Activated T-helper 2 cell treated with anti-CD3 and anti-CD28 coated beads, Interferon-gamma antibody, Interleukin-2, Interleukin-4, amounts not matched to agents 10 μg/mL and 5 μg/mL and 100 μg/mL, durations not matched to agents 14 hours and 24 hours and 36 hours (primary cell): ENCODE measurements around the gene LRP1. TPM values are rescaled to one million over a fixed set of nuclear protein-coding genes. Genes with fewer than 3 reads are reported as not detected.
A peak's percentile ranks its signal among the peaks of the same experiment; 100 is the strongest.

Source experiments
- DNase-seq: peaks from one replicate; pipeline ENCODE4 v3.0.0; 2021; ENCODE audit warnings: low spot score
- H3K27ac Mint-ChIP-seq: one replicate; pipeline ENCODE4 v1.8.0; 2021; ENCODE audit warnings: mixed read lengths
- H3K27me3 Mint-ChIP-seq: one replicate; pipeline ENCODE4 v1.8.0; 2021; ENCODE audit warnings: low read depth, mixed read lengths
- H3K36me3 Mint-ChIP-seq: one replicate; pipeline ENCODE4 v1.8.0; 2021; ENCODE audit warnings: low read depth, mixed read lengths
- H3K4me1 Mint-ChIP-seq: one replicate; pipeline ENCODE4 v1.8.0; 2021; ENCODE audit warnings: low read depth, mixed read lengths
- H3K4me3 Mint-ChIP-seq: one replicate; pipeline ENCODE4 v1.8.0; 2021; ENCODE audit warnings: low read depth, mild to moderate bottlenecking, moderate library complexity, mixed read lengths
- H3K9me3 Mint-ChIP-seq: one replicate; pipeline ENCODE4 v1.8.0; 2021; ENCODE audit warnings: mixed read lengths
- intact Hi-C: fragments of 100-400 bp; cut with micrococcal nuclease; formaldehyde crosslinking; loops from one replicate; pipeline ENCODE4 v1.15.1; 2023
- total RNA-seq: library from RNA; stranded (reverse); gene quantifications from 2 replicates; pipeline ENCODE4 v1.2.3, GENCODE V29; 2022

Gene LRP1
- total RNA-seq, 1 donor from 2014 or later, result 2.1 TPM

DNA sequence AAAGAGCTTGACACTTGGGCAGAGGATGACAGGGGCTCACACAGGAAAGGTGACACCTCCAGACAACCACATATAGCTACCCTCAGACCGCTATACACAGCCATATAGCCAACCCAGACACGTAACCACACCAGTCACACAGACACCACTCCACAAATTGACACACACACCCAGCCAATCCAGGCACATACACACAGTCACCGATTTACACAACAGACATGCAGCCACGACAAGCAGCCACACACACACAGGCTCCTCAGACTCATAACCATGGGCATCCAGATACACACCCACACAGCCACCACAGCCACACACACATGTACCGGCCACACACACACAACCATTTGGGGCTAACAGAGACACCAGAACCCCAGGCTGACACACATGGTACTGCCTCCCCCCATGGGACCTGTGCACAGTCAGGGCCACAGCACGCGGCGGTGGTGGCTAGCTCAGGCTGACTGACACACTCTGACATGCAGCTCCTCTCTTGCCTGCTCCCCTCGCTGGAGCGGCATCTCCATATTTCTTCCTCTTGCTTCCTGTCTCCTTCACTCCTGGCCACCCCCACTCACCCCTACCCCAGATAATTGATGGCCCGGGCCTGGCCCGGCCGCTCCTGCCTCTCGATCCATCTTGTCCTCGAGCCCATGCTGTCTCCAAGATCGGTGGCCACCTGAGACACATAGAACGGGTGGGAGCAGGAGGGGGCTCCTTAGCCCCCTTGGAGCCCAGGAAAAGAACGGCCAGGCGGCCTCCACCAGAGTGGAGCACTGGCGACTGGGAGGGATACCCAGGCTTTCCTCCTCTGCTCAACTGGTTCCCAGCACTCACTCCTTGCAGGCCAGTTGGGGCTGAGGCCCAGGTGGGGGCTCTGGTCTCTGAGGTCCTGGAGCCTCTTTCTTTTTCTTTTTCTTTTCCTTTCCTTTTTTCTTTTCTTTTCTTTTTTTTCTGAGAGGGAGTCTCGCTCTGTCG, 95.2 kb downstream of the LRP1 start:
- Mint-ChIP-seq H3K9me3 (no peaks in the 10 kb centered on the region), H3K4me1 (peaks cover 46% of the 10 kb centered on the region), H3K27me3 (peaks cover 65% of the 10 kb centered on the region), H3K27ac (no peak overlapping the region), H3K4me3 (no peak overlapping the region), H3K36me3 (no peaks in the 10 kb centered on the region)
- DNase-seq, result no peak
- intact Hi-C loops, result loop anchor here (2.0 kb wide), 1 partner anchor 15 kb away; no protein-coding TSS in a partner anchor

DNA sequence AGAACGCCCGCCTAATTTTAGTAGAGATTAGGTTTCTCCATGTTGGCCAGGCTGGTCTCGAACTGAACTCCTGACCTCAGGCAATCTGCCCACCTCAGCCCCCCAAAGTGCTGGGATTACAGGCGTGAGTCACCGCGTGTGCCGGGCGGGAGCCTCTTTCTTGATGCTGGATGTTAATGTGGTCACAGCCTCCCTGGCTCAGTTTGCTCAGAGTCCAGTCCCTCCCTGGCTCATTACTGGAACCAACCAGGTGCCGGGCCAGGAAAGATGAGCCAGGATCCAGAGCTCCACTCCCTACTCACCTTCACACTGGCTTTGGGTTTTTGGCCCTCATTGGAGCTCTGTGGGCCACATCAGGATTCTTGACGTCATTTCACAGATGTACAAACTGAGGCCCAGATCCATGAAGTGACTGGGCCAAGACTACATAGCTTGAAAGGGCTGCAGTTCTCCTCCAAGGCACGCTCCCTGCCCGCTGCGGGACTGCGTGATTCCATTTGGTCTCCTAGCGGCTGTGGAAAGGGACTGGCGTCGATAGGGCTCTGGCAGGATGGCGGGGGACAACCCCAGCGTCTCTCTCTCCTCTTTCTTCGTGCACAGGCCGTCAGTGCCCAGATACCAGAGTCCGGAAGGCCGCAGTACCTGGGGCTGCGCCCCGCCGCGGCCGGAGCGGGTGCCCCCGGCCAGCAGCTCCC, 96.1 kb downstream of the LRP1 start:
- Mint-ChIP-seq H3K36me3 (no peaks in the 10 kb centered on the region), H3K4me1 (peaks cover 54% of the 10 kb centered on the region), H3K27me3 (peaks cover 56% of the 10 kb centered on the region), H3K4me3 (no peak overlapping the region), H3K9me3 (no peaks in the 10 kb centered on the region), H3K27ac (no peak overlapping the region)
- DNase-seq, result no peak
- intact Hi-C loops, result loop anchor here (2.0 kb wide), 1 partner anchor 14 kb away; no protein-coding TSS in a partner anchor

DNA sequence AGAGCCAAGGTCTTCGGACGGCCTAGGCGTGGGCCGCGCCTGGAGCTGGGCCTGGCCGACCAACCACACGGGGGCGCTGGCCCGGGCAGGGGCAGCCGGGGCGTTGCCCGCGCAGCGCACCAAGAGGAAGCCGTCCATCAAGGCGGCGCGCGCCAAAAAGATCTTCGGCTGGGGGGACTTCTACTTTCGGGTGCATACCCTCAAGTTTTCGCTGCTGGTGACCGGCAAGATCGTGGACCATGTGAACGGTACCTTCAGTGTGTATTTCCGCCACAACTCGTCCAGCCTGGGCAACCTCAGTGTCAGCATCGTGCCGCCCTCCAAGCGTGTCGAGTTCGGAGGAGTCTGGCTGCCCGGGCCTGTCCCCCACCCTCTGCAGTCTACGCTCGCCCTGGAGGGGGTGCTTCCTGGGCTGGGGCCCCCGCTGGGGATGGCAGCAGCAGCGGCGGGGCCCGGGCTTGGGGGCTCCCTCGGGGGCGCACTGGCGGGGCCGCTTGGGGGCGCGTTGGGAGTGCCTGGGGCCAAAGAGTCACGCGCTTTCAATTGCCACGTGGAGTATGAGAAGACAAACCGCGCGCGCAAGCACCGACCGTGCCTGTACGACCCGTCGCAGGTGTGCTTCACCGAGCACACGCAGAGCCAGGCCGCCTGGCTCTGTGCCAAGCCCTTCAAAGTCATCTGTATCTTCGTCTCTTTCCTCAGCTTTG, 96.8 kb downstream of the LRP1 start:
- Mint-ChIP-seq H3K27ac (no peak overlapping the region), H3K27me3 (peaks cover 50% of the 10 kb centered on the region), H3K4me1 (peaks cover 54% of the 10 kb centered on the region), H3K36me3 (peaks cover 6% of the 10 kb centered on the region), H3K4me3 (peak overlapping the region; percentile 41), H3K9me3 (no peaks in the 10 kb centered on the region)
- peak; percentile 51 for DNase-seq
- intact Hi-C loops, result loop anchor here (1.0 to 5.0 kb wide), 4 partner anchors 8 to 407 kb away; partner anchors contain the start of genes B4GALNT1 and NAB2

DNA sequence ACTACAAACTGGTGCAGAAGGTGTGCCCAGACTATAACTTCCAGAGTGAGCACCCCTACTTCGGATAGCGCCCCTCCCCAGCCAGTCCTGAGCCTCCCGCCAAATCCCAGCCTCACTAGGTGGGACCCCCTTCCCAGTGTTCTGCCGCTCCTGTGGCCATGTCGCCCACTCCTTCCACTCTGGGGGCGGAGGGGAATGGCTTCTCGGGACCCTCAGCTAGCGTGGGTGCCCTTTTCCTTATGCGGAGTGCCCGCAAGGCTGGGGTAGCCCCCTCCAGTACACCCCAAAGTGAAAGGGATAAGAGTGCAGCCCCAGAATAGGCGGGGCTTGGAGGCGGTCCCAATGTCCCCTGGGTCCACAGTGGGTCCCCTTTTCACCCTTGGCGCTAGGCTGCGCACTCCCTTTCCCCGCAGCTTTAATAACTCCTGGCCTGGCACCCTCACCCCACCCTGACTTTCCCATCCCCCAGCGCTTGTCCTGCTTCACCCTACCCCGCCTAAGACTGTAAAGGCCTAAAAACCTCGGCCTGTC, 97.5 kb downstream of the LRP1 start:
- intact Hi-C loops, result loop anchor here (1.0 to 5.0 kb wide), 4 partner anchors 8 to 407 kb away; partner anchors contain the start of genes B4GALNT1 and NAB2
- Mint-ChIP-seq H3K27ac (no peak overlapping the region), H3K4me1 (peaks cover 57% of the 10 kb centered on the region), H3K4me3 (peak overlapping the region; percentile 17), H3K36me3 (peaks cover 12% of the 10 kb centered on the region), H3K9me3 (no peaks in the 10 kb centered on the region), H3K27me3 (peaks cover 47% of the 10 kb centered on the region)
- no peak for DNase-seq

DNA sequence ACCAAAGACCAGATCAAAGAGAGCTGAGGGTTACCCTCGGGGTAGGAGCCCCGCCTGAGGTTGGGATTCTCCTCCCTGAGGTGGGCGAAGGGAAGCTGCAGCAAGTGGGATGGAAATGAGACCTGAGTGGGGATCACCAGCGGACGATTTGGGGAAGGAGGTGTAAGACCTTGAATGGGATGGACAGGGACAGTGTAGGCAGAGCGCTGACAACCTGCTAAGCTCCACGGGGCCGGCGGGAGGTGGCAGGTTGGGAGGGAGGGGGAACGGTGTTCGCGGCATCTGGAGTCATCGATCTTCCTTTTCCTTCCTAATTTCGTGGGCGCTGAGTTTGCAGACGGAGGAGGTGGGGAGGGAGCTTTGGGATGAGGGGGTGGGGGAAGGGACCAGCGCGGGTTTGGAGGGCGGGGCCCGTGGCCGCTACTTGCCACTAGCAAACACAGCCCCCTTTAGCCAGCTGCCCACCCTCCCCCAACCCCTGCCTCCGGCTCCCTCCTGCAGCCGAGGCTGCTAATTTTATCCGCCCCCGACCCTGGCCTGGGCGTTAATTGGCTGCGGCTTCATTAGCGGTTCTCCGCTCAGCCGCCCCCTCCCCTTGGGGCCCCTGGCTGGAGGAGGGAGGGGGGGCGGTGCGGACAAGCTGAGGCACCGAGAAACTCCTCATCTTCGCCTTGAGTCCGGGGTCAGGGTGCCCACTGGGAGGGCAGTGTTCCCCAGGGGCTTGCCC, 98.5 kb downstream of the LRP1 start:
- peaks cover 53% of the 10 kb centered on the region for H3K4me1 Mint-ChIP-seq

DNA sequence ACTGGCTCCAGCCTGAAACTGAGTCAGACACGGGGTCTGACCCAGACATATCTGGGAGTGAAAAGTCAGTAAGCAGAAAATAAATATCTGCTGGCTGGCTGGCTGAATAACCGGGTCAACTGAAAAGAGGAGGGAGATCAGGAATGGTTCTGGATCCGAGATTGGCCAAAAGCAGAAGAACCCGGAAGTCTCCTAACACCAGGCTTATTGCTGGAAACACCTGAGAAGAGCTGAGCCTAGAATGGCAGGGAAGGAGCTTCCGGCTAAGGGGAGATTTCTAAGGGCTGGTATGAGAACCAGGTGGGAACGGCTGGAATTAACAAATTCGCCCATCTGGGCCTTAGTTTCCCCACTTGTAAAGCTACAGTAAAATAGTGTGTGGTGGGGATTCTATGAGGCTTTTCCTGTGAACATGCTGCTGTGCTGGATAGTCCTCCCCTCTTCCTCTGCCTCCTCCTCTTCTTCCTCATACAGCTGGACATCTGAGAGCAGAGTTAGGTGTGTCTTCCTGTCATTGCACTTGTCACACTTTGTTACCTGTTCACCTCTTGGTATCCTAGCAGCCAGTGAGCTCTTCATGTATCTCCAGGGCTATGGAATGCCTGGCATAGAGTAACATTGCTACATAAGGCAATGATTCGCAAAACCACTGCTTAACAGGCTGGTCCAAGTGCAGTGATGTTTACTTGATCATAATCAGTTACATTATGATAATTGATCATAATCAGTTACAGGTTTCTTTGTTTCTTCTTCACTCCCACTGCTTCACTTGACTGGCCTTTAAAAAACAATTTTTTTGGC, 99.2 kb downstream of the LRP1 start:
- H3K4me1 Mint-ChIP-seq, result peaks cover 53% of the 10 kb centered on the region
- H3K36me3 Mint-ChIP-seq, result peaks cover 30% of the 10 kb centered on the region
- intact Hi-C loops, result loop anchor here (5.0 kb wide), 2 partner anchors 140 to 405 kb away; partner anchors contain the start of genes B4GALNT1 and NAB2
- no peaks in the 10 kb centered on the region for H3K9me3 Mint-ChIP-seq
- no peak overlapping the region for H3K27ac Mint-ChIP-seq
- no peak for DNase-seq
- H3K27me3 Mint-ChIP-seq, result peaks cover 31% of the 10 kb centered on the region
- peak overlapping the region; percentile 13 for H3K4me3 Mint-ChIP-seq

More for the DNA sequence above, 98.5 kb downstream of the LRP1 start:
- intact Hi-C loops, result loop anchor here (5.0 kb wide), 2 partner anchors 139 to 406 kb away; partner anchors contain the start of genes B4GALNT1 and NAB2
- no peak for DNase-seq
- Mint-ChIP-seq H3K36me3 (peaks cover 22% of the 10 kb centered on the region), H3K27ac (no peak overlapping the region), H3K9me3 (no peaks in the 10 kb centered on the region), H3K4me3 (peak overlapping the region; percentile 57), H3K27me3 (peaks cover 38% of the 10 kb centered on the region)

DNA sequence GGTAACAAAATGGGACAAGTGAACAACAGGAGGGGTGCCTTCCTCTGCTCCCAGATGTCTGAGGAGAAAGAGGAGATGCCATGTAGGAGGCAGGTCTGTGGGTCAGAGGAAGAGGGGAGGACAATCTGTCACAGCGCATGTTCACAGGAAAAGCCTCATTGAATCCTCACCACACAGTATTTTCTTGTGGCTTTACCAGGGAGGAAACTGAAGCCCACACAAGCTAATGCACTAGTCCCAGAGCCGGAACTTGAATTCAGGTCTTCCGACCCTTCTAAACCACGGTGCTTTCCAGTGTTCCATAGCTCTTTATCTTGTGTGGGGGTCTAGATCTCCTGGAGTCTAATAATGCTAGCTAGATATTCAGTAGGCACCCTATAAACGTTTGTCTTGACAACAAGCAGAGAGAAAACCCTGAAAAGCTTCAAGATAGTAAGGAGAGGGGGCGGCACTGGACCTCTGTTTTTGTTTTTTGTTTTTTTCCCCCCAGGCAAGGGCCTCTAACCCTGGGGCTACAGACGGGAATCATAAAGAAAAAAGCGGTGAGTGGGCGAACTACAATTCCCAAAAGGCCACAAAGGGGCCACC, 100.9 kb downstream of the LRP1 start:
- intact Hi-C loops, result loop anchor here (1.0 to 5.0 kb wide), 3 partner anchors 8 to 403 kb away; partner anchors contain the start of genes B4GALNT1 and NAB2
- Mint-ChIP-seq H3K27me3 (peaks cover 14% of the 10 kb centered on the region), H3K27ac (peak overlapping the region; percentile 89), H3K36me3 (peaks cover 46% of the 10 kb centered on the region), H3K9me3 (no peaks in the 10 kb centered on the region), H3K4me3 (peak overlapping the region; percentile 97), H3K4me1 (peaks cover 42% of the 10 kb centered on the region)
- no peak for DNase-seq

DNA sequence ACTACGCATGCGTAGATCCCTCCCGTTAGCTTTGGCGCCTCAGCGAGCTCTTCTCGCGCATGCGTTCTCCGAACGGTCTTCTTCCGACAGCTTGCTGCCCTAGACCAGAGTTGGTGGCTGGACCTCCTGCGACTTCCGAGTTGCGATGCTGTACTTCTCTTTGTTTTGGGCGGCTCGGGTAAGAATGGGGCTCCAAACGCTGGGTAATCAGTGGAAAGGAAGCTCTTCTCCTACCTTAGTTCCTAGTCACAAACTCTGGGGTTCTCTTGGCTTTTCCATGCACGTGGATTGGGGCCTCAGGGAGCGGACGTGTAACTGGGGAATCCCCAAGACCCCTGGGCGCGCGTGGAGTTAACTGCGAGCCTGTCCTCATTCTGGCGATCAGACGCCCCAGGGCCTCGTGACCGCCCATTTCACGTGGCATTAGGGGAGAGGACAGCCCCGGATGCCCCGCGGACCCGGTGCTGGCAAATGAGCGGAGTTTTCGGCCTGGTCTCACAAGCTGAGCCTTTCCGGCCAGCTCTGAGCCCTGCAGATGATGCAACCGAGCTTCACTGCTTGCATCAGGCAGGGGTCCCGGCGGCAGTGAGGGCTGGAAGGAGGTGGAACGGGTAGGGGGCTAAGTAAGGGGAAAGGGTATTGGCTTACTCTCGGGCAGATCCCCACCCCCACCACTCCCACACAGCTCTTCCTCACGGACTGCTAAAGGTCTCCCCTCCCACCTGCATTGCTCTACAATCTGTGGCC, 101.5 kb downstream of the LRP1 start, which contains the start of gene SHMT2:
SHMT2 (plus strand) TSS at position 78 of the 747 bp plus-strand sequence; CDS start at position 146, 68 bp downstream.
- peak; percentile 90 for DNase-seq
- intact Hi-C loops, result loop anchor here (1.0 to 5.0 kb wide), 3 partner anchors 7 to 402 kb away; partner anchors contain the start of genes B4GALNT1 and NAB2
- peaks cover 42% of the 10 kb centered on the region for H3K4me1 Mint-ChIP-seq
- peaks cover 52% of the 10 kb centered on the region for H3K36me3 Mint-ChIP-seq
- H3K4me3 Mint-ChIP-seq, result peak within 1 kb of the TSS; percentile 97
- peak within 1 kb of the TSS; percentile 89 for H3K27ac Mint-ChIP-seq
- H3K9me3 Mint-ChIP-seq, result no peaks in the 10 kb centered on the region
- H3K27me3 Mint-ChIP-seq, result peaks cover 13% of the 10 kb centered on the region

DNA sequence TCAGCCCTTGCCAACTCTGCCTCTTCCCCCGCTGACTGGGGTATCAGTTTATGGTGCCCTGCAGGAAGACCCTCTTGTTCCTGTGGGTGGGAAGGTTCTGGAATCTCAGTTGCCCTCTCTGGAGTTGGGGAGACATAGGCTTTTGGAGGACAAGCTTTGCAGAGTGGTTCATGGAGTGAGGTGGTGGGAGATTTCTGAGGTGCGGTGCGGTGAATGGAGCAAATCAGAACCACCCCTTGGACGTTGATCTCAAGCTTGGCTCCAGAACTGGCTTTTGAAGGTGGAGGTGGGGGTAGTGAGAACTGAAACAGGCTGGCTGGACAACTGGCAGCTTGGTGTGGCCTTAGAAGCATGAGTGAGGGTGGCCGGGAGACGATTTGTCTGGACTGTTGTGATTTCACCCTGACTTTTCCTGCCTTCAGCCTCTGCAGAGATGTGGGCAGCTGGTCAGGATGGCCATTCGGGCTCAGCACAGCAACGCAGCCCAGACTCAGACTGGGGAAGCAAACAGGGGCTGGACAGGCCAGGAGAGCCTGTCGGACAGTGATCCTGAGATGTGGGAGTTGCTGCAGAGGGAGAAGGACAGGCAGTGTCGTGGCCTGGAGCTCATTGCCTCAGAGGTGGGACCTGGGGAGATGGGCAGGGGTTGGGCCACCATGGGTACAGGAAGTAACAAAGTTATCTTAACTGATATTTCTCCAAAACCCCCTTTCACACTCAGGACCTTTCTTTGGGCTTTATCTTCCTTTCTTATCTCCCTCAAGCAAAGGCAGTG, 102.3 kb downstream of the LRP1 start:
- Mint-ChIP-seq H3K4me3 (peak overlapping the region; percentile 97), H3K4me1 (peaks cover 40% of the 10 kb centered on the region), H3K27ac (peak overlapping the region; percentile 89), H3K36me3 (peaks cover 57% of the 10 kb centered on the region), H3K9me3 (no peaks in the 10 kb centered on the region), H3K27me3 (peaks cover 9% of the 10 kb centered on the region)
- DNase-seq, result no peak
- intact Hi-C loops, result no loop called here
